ENCODE results near the gene CCDC85A.
"Not testable (repeated sequence)": the region's sequence is repeated elsewhere in the genome, so short reads cannot be mapped to it uniquely, and the experiment has no call there.

CCDC85A gene

DNA sequence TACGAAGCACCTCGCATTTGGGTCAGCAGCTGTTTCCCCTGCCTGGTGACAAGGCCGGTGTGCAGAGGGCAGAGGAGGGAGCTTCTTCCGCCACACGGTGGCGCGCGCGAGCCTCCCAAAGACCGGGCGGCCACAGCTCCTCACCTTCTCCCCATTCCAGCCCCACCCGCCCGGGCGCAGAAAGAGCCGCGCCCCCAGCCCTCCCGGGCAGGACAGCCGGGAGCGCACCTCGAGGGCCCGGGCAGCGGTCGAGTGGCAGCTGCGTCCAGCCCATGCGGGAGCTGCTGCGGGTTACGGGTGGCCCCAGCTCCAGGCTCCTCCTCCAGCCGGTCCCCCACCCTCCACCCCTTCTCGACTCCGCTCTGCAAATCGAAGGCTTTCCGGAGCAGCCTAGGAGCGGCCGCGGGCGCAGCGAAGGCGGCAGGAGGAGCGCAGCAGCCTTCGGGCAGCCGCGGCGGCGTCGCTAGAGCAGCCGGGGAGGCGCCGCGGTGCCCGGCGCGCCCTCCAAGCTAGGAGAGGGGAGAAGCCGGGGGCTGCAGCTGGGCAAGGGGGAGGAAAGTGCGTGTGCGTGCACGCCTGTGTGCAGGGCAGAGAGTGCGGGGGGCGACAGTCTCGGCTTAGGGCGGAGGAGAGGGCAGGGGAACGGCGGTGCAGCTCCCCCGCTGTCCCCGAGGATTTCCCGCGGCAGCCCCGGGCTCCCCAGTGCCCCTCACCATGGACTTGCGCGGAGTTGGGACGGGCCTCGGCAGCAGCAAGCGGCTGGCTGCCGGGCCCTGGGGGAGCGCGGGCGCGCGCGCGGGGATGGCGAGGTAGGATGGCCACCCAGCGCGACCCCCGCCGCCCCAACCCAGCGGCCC is at the start of gene CCDC85A:
Gene CCDC85A, plus strand, starts transcription at position 348 of the 857 bp plus-strand sequence. CDS start 635 bp downstream, outside the sequence.
- DNase-seq, result peak in 3 of 6 experiments; percentile 9 to 34 (median 10)

GRCh38 chr2:56134861-56135260 is 48.9 kb upstream of the CCDC85A start:
- DNase-seq, result no peak

- DNase-seq, result not testable (repeated sequence)
Observed at GRCh38 chr2:56142497-56143061, 41.2 kb upstream of the CCDC85A start.

GRCh38 chr2:56147907-56148306 is 35.9 kb upstream of the CCDC85A start:
- DNase-seq, result no peak

- DNase-seq, result no peak
Observed at GRCh38 chr2:56148825-56149224, 35.0 kb upstream of the CCDC85A start.

GRCh38 chr2:56151841-56152240 is 31.9 kb upstream of the CCDC85A start:
- DNase-seq, result no peak

- DNase-seq, result no peak
Observed at GRCh38 chr2:56155188-56155587, 28.6 kb upstream of the CCDC85A start.

DNA sequence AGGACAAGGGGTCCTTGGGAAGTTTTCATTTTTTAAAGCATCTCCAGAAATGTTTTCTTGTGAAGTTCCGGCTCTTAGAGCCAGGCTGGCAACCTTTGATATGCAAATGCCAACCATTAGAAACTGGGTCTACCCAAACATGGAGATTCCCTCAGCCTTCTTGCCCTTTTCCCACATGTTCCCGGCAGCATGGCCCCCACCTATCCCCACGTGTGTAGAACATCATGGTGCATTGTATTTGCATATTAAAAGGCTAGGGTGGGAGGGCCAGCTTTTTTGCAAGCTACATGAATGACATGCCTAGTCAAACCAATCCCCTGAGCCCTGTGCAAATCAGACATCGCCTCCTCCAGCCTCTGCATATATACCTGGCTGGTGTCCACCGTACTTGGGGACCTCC is 23.9 kb upstream of the CCDC85A start:
- not testable (repeated sequence) for DNase-seq

DNA sequence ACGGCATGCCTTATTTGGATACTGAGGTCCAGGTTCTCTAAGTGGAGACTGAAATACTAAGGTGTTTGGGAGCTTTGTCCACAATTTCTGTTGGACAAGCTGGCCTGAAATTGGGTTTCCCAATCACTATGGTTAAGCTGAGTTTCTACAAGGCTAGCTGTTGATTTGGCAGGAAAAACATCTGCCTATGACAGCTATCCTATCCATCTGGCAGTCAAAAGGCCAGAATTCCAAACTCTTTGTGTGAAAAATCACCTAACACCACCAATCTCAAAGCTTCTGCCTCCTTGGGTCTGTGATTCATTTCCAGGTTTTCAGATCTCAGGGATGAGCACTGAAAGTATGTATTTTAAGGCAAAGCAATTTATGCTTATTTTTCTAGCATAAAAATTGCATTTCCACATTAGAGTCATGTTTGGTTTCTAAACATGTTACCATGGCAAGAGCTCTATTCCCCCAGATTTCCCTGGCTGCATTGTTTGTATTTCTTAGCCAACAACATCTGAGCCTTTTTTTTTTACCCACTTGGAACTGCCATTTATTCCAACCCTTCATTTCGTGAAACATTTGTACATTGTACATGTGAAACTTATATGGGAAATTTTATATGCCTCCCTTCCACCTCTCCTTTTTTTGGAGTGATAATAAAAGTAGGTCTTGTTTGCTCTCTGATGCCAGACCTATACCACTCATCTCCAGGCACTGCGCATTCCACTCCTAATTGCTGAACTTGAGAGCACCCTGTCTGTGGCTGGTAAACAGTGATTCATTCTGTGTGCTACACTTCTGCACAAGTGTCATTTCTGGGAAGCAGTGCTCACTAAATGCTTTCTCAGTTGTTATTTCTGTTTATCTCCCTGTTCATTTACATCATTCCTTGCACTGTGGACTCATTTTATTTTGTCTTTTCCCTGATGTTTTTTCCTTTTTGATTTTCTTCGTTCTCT is 15.9 kb upstream of the CCDC85A start:
- DNase-seq, result no peak

GRCh38 chr2:56169521-56169920 is 14.3 kb upstream of the CCDC85A start:
- no peak for DNase-seq

DNA sequence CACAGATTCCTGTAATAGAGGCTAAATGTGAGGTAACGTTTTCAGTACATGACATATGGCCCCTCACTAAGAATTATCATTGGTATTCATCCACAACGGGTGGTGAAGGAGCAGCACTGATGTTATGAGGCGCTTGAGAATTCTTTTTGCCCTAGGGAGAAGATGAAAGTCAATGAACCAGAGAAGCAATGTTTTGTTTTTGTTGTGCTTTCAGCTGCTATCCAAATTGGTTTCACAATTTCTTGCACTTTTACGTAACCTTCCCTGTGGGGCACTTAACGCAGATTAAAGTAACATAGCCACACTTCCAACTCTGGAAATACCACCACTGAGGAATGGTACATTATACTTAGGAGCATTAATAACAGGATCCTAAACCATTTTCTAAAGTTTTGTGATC is 13.3 kb upstream of the CCDC85A start:
- DNase-seq, result no peak

DNA sequence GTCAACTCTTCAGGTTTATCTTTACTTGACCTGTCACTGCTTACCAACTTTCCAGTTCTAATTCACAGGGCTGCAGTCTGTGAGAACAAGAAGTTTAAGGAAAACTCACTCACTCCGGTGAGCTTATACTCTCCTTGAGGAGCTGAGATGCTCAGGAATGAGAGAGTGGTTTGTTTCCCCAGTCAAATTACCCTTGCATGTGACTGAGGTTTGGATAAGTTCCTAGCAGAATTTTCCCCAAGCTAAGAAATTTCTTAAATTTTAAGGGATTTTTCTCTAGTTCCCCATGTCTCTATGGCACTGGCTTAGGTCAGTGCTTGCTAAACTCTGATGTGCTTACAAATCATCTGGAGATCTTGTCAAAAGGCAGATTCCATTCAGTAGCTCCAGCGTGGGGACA is 12.8 kb upstream of the CCDC85A start:
- DNase-seq, result no peak

GRCh38 chr2:56175779-56176178 is 8.0 kb upstream of the CCDC85A start:
- DNase-seq, result no peak

GRCh38 chr2:56177420-56178220 is 6.2 kb upstream of the CCDC85A start:
- no peak for DNase-seq

DNA sequence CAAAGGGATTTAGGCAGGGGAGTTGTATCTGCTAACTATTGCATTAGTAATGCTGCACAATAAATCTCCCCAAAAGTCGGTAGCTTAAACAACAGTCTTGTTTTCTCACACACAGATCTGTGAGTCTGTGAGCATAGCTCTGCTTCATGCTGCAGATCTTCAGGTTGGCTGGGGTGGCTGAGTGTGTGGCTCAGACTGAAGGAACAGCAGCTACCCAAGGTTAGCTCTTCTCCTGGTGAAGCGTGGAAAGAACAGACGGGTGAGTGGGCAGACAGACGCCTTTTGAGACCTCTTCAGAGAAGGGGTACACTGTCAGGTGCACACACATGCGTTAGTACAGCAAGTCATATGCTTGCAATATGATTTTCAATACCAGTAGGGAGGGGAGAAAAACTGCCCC is 3.9 kb upstream of the CCDC85A start:
- DNase-seq, result no peak

- no peak for DNase-seq
Observed at GRCh38 chr2:56182420-56182819, 1.4 kb upstream of the CCDC85A start.

GRCh38 chr2:56184500-56185011 is 766 bp downstream of the CCDC85A start:
- DNase-seq, result no peak

GRCh38 chr2:56185101-56185581 is 1.4 kb downstream of the CCDC85A start:
- no peak for DNase-seq

- no peak for DNase-seq
Observed at GRCh38 chr2:56185582-56186046, 1.8 kb downstream of the CCDC85A start.

GRCh38 chr2:56191617-56192016 is 7.8 kb downstream of the CCDC85A start:
- DNase-seq, result no peak

GRCh38 chr2:56192664-56193305 is 9.0 kb downstream of the CCDC85A start:
- DNase-seq, result no peak

All from stimulated activated naive CD4-positive, alpha-beta T cell (primary cell).